Measurements from ENCODE around the gene ITGB1BP1.

Gene ITGB1BP1

GRCh38 chr2:9377461-9378097 is 45.7 kb downstream of the ITGB1BP1 start:
- H3K4me3 ChIP-seq (ENCODE audit: low read depth, low read length), result no peak overlapping the region
- no peak for DNase-seq (ENCODE audit: low read depth)
- TF ChIP-seq CTCF (IDR thresholded peaks at IDR 0.05; ENCODE audit: control insufficient read depth, extremely low read depth, insufficient read depth), result no peak

- no peak overlapping the region for H3K4me3 ChIP-seq (ENCODE audit: low read depth, low read length)
- DNase-seq (ENCODE audit: low read depth), result no peak
- TF ChIP-seq CTCF (IDR thresholded peaks at IDR 0.05; ENCODE audit: control insufficient read depth, extremely low read depth, insufficient read depth), result no peak
Measured at GRCh38 chr2:9375857-9376428, 47.4 kb downstream of the ITGB1BP1 start.

GRCh38 chr2:9374071-9374730 is 49.1 kb downstream of the ITGB1BP1 start:
- no peak for TF ChIP-seq CTCF (IDR thresholded peaks at IDR 0.05; ENCODE audit: control insufficient read depth, extremely low read depth, insufficient read depth)
- no peak for DNase-seq (ENCODE audit: low read depth)
- no peak overlapping the region for H3K4me3 ChIP-seq (ENCODE audit: low read depth, low read length)

- H3K4me3 ChIP-seq (ENCODE audit: low read depth, low read length), result no peak overlapping the region
- no peak for DNase-seq (ENCODE audit: low read depth)
- no peak for TF ChIP-seq CTCF (IDR thresholded peaks at IDR 0.05; ENCODE audit: control insufficient read depth, extremely low read depth, insufficient read depth)
Measured at GRCh38 chr2:9373476-9373875, 49.9 kb downstream of the ITGB1BP1 start.

- H3K4me3 ChIP-seq (ENCODE audit: low read depth, low read length), result no peak overlapping the region
- no peak for DNase-seq (ENCODE audit: low read depth)
- TF ChIP-seq CTCF (IDR thresholded peaks at IDR 0.05; ENCODE audit: control insufficient read depth, extremely low read depth, insufficient read depth), result no peak
Measured at GRCh38 chr2:9373047-9373446, 50.3 kb downstream of the ITGB1BP1 start.

GRCh38 chr2:9370746-9371145 is 52.6 kb downstream of the ITGB1BP1 start:
- DNase-seq (ENCODE audit: low read depth), result no peak
- TF ChIP-seq CTCF (IDR thresholded peaks at IDR 0.05; ENCODE audit: control insufficient read depth, extremely low read depth, insufficient read depth), result no peak
- H3K4me3 ChIP-seq (ENCODE audit: low read depth, low read length), result no peak overlapping the region

Data from LNCaP clone FGC (cell line).